Cardiac septum (tissue), 1 donor: Measurements from ENCODE around the gene PNPLA5. TPM values are rescaled to one million over a fixed set of nuclear protein-coding genes. Genes with fewer than 3 reads are reported as not detected.
A peak's percentile ranks its signal among the peaks of the same experiment; 100 is the strongest.

Source experiments
- DNase-seq: peaks from one replicate; pipeline ENCODE4 v3.0.0-alpha.2; 2020; ENCODE audit warnings: low spot score
- intact Hi-C: fragments of 100-400 bp; cut with DNase I; formaldehyde crosslinking; loops from one replicate; pipeline ENCODE4 v1.14.0; 2022
- total RNA-seq: library from RNA; stranded (reverse); fragmentation: NEBNext Ultra II Directional; extraction: Animal tissue kit (Norgen Biotek cat#: 25700); gene quantifications from one replicate; pipeline ENCODE4 v1.2.1, GENCODE V29; 2021
- donor health status: DM: no; HTN: no; CAD: no.

The PNPLA5 gene
- total RNA-seq, 1 donor from 2014 or later, result not detected

GRCh38 chr22:43860831-43861230 is 31.0 kb downstream of the PNPLA5 start:
- peak; percentile 22 for DNase-seq
- intact Hi-C loops, result no loop called here

GRCh38 chr22:43860126-43860525 is 31.7 kb downstream of the PNPLA5 start:
- peak; percentile 17 for DNase-seq
- intact Hi-C loops, result no loop called here

- peak; percentile 27 for DNase-seq
- intact Hi-C loops, result no loop called here
Observed at GRCh38 chr22:43859621-43860020, 32.2 kb downstream of the PNPLA5 start.

- DNase-seq, result peak; percentile 36
- intact Hi-C loops, result no loop called here
Observed at GRCh38 chr22:43859176-43859575, 32.6 kb downstream of the PNPLA5 start.

GRCh38 chr22:43858156-43858895 is 33.5 kb downstream of the PNPLA5 start:
- intact Hi-C loops, result no loop called here

GRCh38 chr22:43857367-43857766 is 34.4 kb downstream of the PNPLA5 start:
- DNase-seq, result no peak
- intact Hi-C loops, result no loop called here

More at GRCh38 chr22:43858156-43858895, 33.5 kb downstream of the PNPLA5 start:
- DNase-seq, result peak; percentile 35

- peak; percentile 17 for DNase-seq
- intact Hi-C loops, result no loop called here
Observed at GRCh38 chr22:43855431-43855830, 36.4 kb downstream of the PNPLA5 start.

GRCh38 chr22:43854786-43855271 is 37.0 kb downstream of the PNPLA5 start:
- DNase-seq, result peak; percentile 26
- intact Hi-C loops, result no loop called here

GRCh38 chr22:43854121-43854785 is 37.6 kb downstream of the PNPLA5 start:
- intact Hi-C loops, result no loop called here
- DNase-seq, result peak; percentile 51

- peak; percentile 71 for DNase-seq
Observed at GRCh38 chr22:43853328-43853931, 38.4 kb downstream of the PNPLA5 start.

GRCh38 chr22:43852573-43853327 is 39.1 kb downstream of the PNPLA5 start:
- DNase-seq, result peak; percentile 50

More at GRCh38 chr22:43853328-43853931, 38.4 kb downstream of the PNPLA5 start:
- intact Hi-C loops, result no loop called here

GRCh38 chr22:43851979-43852307 is 39.9 kb downstream of the PNPLA5 start:
- intact Hi-C loops, result no loop called here
- DNase-seq, result peak; percentile 59

More at GRCh38 chr22:43852573-43853327, 39.1 kb downstream of the PNPLA5 start:
- intact Hi-C loops, result no loop called here

GRCh38 chr22:43851058-43851978 is 40.5 kb downstream of the PNPLA5 start:
- intact Hi-C loops, result no loop called here
- peak; percentile 47 for DNase-seq

- intact Hi-C loops, result no loop called here
- DNase-seq, result peak; percentile 33
Observed at GRCh38 chr22:43850529-43850928, 41.3 kb downstream of the PNPLA5 start.

- intact Hi-C loops, result no loop called here
- no peak for DNase-seq
Observed at GRCh38 chr22:43849731-43850130, 42.1 kb downstream of the PNPLA5 start.

- DNase-seq, result peak; percentile 64
- intact Hi-C loops, result no loop called here
Observed at GRCh38 chr22:43848366-43849171, 43.2 kb downstream of the PNPLA5 start.

- DNase-seq, result no peak
- intact Hi-C loops, result no loop called here
Observed at GRCh38 chr22:43847376-43848289, 44.2 kb downstream of the PNPLA5 start.
